Stimulated activated CD8-positive, alpha-beta memory T cell treated with anti-CD3 and anti-CD28 coated beads, Interleukin-12 subunit alpha, Interleukin-12 subunit beta, amount 100 ng/mL, for 24 hours (primary cell): Measurements from ENCODE around the gene EDDM13.
"Not testable (repeated sequence)": the region's sequence is repeated elsewhere in the genome, so short reads cannot be mapped to it uniquely, and the experiment has no call there.

ENCODE experiments used
- DNase-seq: peaks from one replicate; pipeline ENCODE4 v3.0.0-alpha.2; 2020; ENCODE audit errors: extremely low read depth

The EDDM13 gene

GRCh38 chr19:56272161-56272798 lies at the start of gene EDDM13:
TSS of gene EDDM13 (plus strand) at chr19:56272748. CDS start at chr19:56272835, 87 bp downstream.
- DNase-seq, result no peak

- no peak for DNase-seq
Measured at GRCh38 chr19:56222901-56223300, 49.6 kb upstream of the EDDM13 start.

DNA sequence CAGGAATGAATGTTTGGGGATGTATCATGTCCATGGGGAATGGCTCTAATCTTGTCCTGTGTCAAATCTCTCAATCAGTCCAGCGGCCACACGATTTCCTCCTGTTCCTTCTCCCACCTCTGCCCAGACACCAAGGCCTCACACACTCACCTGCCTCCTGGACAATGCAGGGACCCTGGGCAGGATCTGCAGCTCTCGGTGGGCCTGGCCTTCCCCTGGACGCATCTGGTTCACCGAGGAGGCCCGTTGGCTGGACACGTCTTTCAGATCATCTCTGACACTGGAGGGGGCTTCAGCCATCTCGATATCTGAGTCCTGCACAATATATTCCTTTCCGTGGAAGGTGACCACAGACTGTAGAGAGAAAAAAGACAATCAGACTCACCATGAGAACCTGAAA lies 49.1 kb upstream of the EDDM13 start:
- DNase-seq, result no peak

DNA sequence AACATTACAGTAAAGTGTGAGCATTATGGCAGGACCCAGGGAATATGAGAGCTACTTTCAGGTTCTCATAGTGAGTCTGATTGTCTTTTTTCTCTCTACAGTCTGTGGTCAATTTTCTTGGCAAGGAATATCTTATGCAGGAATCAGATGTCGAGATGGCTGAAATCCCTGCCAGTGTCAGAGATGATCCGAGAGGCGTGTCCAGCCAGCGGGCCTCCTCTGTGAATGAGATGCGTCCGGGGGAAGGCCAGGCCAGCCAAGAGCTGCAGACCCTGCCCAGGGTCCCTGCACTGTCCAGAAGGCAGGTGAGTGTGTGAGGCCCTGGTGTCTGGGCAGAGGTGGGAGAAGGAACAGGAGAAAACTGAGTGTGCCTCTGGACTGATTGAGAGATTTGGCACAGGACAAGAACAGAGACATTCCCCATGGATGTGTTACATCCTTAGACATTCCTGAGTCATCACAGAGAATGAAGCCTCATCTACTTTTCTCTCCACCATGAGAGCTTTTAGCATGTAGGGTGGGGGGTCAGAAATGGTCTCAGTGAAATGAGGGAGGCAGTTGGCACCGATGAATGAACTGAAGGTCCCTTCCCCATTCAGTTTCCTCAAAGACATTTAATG lies 27.3 kb upstream of the EDDM13 start:
- DNase-seq, result no peak

DNA sequence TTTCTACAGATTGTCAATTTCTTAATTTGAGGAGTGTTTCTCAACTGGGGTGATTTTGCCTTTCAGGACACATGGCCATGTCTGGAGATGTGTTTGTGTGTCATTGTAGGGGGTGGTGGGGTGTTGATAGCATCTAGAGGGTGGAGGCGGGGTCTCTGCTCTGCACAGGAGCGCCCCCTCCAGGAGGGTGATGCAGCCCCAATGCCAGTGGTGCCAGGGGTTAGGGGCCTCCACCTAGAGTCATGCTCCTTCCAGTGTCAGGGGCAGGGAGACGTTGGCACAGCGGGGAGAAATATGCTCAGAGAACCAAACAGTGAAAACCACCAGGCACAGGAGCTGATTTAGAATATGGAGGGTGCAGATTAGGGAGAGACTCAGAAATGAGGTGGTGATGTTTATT lies 26.8 kb upstream of the EDDM13 start:
- DNase-seq, result not testable (repeated sequence)

DNA sequence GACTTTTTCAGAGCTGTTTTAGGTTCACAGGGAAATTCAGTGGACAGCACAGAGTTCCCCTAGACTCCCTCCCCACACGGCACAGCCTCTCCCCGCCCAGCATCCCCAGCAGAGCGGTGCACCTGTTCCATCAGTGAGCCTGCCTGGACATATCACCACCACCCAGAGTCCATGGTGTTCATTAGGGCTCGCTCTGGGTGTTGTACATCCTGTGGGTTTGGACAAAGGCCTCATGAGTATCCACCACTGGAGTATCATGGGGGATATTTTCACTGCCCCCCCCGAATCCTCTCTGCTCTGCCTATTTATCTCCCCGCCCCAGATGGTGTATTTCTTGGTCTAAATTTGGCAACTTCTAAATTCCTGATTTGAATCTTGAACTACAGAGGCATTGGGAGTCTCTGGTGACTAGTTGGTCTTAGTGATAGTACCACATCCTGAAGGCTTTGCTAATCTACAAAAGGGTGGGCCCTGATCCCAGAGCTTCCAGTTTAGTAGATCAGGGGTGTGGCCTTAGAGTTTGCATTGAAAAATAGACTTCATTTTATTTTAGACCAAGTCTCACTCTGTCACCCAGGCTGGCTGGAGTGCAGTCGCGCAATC lies 23.7 kb upstream of the EDDM13 start:
- DNase-seq, result not testable (repeated sequence)

- peak; percentile 31 for DNase-seq
Measured at GRCh38 chr19:56252699-56253422, 19.7 kb upstream of the EDDM13 start.

- no peak for DNase-seq
Measured at GRCh38 chr19:56253737-56254136, 18.8 kb upstream of the EDDM13 start.

DNA sequence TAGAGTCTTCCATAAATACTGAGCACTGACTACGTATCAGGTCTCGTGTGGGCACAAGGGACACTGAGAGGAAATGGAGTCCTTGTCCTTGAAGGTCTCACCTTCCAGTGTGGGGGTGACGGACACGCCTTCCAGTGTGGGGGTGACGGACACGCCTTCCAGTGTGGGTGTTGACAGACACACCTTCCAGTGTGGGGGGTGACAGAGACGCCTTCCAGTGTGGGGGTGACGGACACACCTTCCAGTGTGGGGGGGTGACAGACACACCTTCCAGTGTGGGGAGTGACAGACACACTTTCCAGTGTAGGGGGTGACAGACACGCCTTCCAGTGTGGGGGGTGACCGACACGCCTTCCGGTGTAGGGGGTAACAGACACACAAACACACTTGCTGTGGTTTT lies 14.3 kb upstream of the EDDM13 start:
- no peak for DNase-seq

DNA sequence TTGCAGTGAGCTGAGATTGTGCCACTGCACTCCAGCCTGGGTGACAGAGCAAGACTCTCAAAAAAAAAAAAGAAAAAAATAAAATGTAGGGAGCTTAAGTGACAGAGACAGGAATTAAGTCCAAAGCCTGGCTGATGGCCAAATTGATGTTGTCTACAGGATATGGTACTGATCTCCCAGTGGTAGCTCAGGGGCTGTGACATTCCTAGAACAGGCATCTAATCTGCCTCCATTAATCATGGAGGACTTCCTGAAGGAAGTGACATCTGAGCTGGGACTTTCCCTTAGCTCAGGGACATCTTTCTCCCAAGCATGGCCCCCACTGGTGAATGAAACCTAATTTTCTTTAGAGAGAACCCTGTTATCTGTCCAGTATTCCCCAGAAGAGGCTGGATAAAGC lies 11.4 kb upstream of the EDDM13 start:
- no peak for DNase-seq

- not testable (repeated sequence) for DNase-seq
Measured at GRCh38 chr19:56261932-56262331, 10.6 kb upstream of the EDDM13 start.

GRCh38 chr19:56263319-56263718 lies 9.2 kb upstream of the EDDM13 start:
- no peak for DNase-seq

DNA sequence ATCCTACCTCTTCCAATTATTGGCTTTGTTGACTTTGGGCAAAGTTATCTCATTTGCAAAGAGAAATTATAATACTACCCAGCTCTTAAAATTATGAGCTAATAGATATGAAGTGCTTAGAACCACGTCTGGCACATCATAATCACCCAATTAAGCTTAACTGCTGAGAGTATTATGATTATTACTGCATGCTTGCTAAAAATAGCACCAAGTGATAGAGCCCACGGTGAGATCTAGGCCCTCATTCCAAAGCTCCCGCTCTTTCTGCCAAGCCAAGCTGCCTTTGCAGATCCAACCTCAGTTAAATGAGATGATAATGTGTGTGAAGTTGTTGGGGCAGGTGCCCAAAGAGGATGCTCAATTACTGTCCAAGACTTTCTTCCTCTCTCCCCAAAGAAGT lies 6.5 kb upstream of the EDDM13 start:
- DNase-seq, result no peak

DNA sequence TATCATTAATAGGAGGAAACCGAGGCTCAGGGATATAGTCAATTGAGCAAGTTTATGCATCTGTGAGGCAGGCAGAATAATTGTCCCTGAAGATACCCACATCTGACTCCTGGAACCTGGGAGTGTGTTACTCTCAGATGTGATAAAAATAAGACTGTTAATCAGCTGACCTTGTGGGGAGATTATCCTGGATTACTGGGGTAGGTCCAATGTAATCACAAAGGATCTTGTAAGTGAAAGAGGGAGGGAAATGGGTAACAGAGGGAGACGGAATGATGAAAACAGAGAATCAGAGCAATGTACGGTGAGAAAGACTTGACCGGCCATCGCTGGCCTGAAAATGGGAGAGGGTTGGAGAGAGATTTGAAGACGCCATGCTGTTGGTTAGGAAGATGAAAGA lies 3.2 kb upstream of the EDDM13 start:
- no peak for DNase-seq

GRCh38 chr19:56270676-56271075 lies 1.9 kb upstream of the EDDM13 start:
- DNase-seq, result no peak

DNA sequence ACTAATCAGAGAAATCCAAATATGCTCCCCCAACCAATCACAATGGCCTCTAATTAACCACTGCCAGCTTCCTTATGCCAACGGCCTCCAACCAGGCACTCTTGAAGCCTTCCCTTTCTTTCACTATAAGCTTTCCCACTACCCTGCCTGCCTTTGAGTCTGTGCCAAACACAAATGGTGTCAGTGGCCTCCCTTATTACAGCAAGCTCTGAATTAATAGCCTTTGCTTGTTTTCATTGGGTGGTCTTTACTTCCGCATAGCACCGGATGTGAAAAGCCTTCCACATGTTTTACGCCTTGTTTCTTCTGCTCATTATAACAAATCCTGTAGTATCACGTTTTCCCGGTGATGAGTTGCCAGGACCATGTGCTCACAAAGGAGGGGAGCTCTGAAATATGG lies 1.4 kb upstream of the EDDM13 start:
- no peak for DNase-seq

DNA sequence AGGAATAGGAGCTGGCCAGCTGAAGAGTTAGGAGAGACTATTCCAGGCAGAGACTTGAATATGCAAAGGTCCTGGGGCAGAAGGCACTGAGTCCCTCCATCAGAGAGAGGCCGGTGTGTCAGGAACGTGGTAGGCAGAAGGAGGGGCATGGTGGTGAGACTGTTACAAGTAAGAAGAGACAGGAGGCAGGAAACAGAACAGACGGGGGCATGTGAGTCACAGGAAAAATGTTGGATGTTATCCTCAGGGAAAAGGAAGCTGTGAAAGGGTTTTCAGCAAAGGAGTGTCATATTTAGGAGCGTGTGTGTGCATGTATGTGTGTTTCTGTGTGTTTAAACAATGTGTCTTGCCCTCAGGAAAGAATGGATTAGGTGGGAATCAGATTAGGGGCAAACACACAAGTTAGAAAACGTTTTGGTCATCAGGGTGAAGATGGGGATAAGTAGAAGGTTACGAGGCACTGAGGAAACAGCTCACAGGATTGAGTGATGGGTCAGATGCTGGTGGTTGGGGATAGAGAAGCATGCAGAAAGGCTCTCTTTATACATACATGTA lies 1.1 kb downstream of the EDDM13 start:
- no peak for DNase-seq

- DNase-seq, result no peak
Measured at GRCh38 chr19:56282809-56283208, 10.3 kb downstream of the EDDM13 start.

GRCh38 chr19:56284746-56285145 lies 12.2 kb downstream of the EDDM13 start:
- no peak for DNase-seq

GRCh38 chr19:56290104-56290503 lies 17.6 kb downstream of the EDDM13 start:
- no peak for DNase-seq

- no peak for DNase-seq
Measured at GRCh38 chr19:56291867-56292266, 19.3 kb downstream of the EDDM13 start.

DNA sequence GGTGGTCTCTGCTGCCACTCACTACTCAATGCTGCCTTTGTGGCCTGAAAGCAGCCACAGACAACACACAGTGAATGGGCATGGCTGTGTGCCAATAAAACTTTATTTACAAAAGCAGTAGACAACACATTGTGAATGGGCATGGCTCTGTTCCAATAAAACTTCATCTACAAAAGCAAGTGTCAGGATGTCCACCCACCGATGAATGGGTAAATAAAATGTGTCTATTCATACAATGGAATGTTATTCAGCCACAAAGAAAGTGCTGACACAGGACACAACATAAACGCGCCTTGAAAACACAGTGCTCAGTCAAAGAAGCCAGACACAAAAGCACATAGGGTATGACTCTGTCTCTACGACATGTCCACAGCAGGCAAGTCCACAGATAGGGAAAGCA lies 22.0 kb downstream of the EDDM13 start:
- no peak for DNase-seq
